ENCODE results near the gene PI4KB. TPM values are rescaled to one million over a fixed set of nuclear protein-coding genes. Genes with fewer than 3 reads are reported as not detected.
A peak's percentile ranks its signal among the peaks of the same experiment; 100 is the strongest.
"Not testable (repeated sequence)": the region's sequence is repeated elsewhere in the genome, so short reads cannot be mapped to it uniquely, and the experiment has no call there.

Gene PI4KB
- total RNA-seq (2014; rRNA removed; shearing (Covaris generic)) = 19.1 and 40.6 TPM in 2 replicates

GRCh38 chr1:151327223-151327902, at the start of gene PI4KB:
TSS of gene PI4KB (minus strand) at chr1:151327416. CDS start at chr1:151316481, 10,935 bp downstream.
- in situ Hi-C loops (cut with HindIII; ENCODE audit: low sequenced_read_pairs) = no loop called here
- peak; percentile 99 for DNase-seq (ENCODE audit: low spot score)

DNA sequence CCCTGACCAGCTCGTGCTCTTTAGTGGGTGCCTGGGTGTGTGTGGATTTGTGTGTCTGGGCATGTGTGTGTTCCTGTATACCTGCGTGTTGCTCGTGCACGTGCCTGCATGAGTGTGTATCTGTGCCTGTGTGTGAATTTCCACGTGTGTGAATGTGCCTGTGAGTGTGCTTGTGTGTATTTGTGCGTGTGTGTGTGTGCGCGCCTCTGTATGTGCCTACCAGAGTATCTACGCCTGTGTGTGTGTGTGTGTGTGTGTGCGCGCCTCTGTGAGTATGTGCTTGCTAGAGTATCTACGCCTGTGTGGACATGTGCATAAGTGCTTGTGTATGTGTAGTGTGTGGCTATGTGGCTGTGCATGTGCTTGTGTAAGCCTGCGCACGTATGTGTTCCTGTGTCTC, 46.0 kb upstream of the PI4KB start:
- no peak for DNase-seq (ENCODE audit: low spot score)
- in situ Hi-C loops (cut with HindIII; ENCODE audit: low sequenced_read_pairs) = no loop called here

DNA sequence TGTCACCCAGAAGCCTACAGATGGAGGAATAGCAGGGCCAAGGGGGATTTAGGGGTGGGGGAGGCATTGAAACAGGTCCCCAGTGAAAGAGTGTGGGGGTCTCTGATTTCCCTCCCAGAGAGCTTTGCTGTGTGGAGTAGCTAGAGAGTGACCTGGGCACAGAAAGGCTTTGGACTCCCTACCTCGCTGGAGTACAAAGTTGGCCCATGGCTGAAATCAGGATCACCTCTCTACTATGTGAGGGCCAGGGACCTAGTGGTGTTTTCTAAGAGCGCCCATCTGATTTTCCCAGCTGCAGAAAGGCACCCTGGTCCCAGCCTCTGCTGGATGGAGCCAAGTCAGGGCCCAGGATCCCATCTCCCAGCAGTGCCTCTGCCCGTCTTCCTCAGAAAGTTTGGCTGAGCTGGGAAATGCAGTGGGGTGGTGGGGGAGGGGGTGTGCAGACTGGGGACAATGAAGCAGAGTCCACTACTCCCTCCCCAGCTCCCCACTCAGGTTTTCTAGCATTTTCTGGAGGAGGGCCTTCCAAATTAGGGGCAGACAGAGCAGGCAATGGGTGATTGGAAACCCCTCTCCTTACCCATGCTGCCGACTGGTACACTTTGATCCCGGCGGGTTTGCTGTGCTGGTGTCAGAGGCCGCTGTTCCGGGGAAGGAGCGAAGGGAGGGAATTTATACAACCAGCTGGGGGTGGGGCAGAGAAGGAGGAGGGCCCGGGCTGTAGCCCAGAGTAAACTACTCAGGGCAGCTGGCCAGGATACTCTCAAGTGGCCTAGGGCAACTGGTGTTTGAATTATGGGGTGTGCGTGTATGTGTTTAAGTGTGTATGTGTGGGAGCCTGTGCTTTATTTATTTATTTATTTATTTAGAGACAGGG, 45.1 kb upstream of the PI4KB start, which contains the start of gene SELENBP1:
Gene SELENBP1, minus strand, starts transcription at position 648 of the 877 bp plus-strand sequence. Its CDS starts 64 bp downstream, at position 584.
- in situ Hi-C loops (cut with HindIII; ENCODE audit: low sequenced_read_pairs) = no loop called here
- DNase-seq (ENCODE audit: low spot score) = peak; percentile 11

GRCh38 chr1:151371370-151372057, 44.3 kb upstream of the PI4KB start:
- in situ Hi-C loops (cut with HindIII; ENCODE audit: low sequenced_read_pairs) = no loop called here

DNA sequence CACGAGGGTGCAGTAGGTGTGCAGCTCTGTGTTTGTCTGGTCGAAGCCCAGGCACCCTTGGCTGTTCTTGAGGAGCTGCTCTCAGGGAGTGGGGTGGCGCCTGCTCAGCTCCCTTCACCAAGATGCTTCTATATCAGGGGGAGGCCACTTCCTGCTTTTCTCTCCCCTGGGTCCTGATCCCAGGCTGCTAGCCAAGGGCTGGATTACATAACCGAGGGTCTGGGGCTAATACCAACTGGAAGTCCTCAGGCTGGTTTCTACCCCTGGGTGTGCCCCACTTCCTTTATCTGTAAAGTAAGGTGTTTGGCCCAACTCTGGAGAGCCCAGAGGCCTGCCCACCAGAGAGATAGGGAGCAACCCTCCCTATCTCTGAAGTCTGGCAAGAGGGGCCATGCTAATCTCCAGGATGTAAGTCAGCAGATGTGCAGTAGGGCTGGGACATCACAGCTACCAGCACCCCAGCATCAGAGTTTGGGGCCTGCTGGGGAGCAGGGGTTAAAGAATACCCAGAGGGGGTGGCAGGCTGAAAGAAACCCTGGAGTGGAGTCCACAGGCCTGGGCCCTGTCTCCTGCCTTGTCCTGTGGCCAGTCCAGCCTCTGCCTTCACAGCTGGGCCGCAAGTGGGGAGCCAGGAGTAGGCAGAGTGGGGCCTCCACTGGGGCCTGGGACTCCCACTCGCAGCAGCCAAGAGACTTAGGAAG, 43.1 kb upstream of the PI4KB start:
- DNase-seq (ENCODE audit: low spot score) = no peak
- in situ Hi-C loops (cut with HindIII; ENCODE audit: low sequenced_read_pairs) = no loop called here

More at GRCh38 chr1:151371370-151372057, 44.3 kb upstream of the PI4KB start:
- peak; percentile 13 for DNase-seq (ENCODE audit: low spot score)

- in situ Hi-C loops (cut with HindIII; ENCODE audit: low sequenced_read_pairs) = no loop called here
- DNase-seq (ENCODE audit: low spot score) = no peak
Observed at GRCh38 chr1:151369621-151370048, 42.4 kb upstream of the PI4KB start.

DNA sequence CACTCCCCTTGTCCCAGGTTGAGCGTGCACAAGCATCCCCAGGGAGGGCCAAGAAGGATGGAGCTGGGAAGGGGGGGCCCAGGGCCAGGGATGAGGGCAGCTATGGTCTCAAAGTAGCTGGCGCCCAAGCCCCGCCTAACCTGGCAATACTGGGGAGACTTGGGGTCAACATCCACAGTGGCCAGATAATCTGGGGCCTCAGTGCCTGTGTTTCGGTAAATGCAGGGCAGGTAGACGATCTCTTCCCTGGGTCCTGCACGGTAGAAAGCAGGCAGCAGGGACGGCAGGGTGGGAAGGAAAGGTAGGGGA, 42.0 kb upstream of the PI4KB start:
- DNase-seq (ENCODE audit: low spot score) = no peak
- in situ Hi-C loops (cut with HindIII; ENCODE audit: low sequenced_read_pairs) = no loop called here

DNA sequence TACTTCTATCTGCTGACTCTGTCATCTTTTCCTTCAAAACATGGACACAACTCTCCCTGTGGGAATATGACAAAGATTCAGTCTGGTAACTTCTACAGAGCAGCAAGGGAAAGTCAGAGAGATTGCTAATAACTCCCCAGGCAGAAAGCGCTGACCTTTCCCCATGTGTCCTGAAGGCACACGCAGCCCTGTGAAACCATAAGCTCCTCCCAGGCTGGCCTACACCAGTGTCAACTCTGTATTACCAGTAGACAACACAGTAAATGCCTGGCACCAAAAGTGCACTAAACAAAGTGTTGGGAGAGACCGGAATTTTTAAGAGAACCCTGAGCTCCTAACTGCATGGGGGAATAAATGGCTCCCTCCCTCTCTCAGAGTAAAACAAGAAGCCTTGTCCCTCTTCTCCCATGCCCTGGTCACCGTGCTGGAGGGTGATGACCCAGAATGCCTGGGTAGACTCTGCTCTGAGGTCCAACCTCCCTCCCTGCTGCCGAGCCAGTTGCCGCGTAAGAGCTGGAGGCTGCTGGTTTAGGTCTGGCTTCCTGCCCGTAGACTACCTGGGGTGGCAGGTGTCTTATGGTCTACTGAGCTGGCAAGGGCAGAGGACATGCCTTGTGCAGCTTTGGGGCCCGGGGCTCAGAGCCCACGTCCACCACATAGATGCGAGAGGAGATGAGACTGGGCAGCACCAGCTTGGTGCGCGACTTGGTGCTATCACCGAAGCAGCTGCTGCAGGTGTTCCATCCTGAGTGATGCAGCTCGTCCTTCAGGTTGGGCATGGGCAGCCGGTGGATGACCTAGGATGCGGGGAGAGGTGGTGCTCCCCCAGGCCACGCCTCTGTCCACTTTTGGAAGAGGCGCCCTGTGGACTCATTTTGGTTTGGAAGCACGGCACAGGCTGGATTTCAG, 41.4 kb upstream of the PI4KB start:
- no peak for DNase-seq (ENCODE audit: low spot score)
- in situ Hi-C loops (cut with HindIII; ENCODE audit: low sequenced_read_pairs) = no loop called here

- in situ Hi-C loops (cut with HindIII; ENCODE audit: low sequenced_read_pairs) = no loop called here
- no peak for DNase-seq (ENCODE audit: low spot score)
Observed at GRCh38 chr1:151367658-151368392, 40.6 kb upstream of the PI4KB start.

DNA sequence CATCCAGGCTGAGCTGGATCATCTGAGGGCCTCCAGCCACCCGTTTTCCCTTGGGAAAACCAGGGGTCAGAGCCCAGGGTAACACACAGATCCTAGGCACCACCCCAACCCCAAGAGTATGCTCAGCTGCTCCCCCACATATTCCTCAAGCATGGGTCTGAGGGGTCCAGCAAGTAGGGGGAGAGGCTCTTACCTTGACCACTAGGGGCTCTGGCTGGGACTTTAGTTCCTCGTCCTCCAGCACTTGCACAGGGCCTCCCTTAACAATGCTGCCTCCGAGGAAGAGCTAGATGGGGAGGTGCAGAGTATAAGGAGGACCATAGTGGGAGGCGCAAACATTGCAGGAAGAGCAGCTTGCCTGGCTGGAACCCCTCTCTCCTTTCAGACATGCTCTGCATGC, 37.8 kb upstream of the PI4KB start:
- no peak for DNase-seq (ENCODE audit: low spot score)

GRCh38 chr1:151362308-151363155, 35.3 kb upstream of the PI4KB start:
- DNase-seq (ENCODE audit: low spot score) = no peak
- in situ Hi-C loops (cut with HindIII; ENCODE audit: low sequenced_read_pairs) = no loop called here

More for the DNA sequence above, 37.8 kb upstream of the PI4KB start:
- in situ Hi-C loops (cut with HindIII; ENCODE audit: low sequenced_read_pairs) = no loop called here

DNA sequence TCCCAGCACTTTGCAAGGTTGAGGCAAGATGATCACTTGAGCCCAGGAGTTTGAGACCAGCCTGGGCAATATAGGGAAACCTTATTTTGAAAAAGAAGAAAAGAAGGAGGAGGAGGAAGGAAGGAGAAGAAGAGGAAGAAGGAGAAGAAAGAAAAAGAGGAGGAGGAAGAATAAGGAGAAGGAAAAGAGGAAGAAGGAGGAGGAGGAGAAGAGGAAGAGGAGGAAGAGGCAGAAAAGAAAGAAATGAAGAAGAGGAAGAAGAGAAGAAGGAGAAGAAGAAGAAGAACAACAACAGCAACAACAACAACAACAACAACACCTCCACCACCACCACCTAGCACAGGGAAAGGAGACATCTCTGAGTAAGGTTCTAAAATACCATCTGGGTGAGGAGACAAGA, 34.7 kb upstream of the PI4KB start:
- no peak for DNase-seq (ENCODE audit: low spot score)
- in situ Hi-C loops (cut with HindIII; ENCODE audit: low sequenced_read_pairs) = no loop called here

DNA sequence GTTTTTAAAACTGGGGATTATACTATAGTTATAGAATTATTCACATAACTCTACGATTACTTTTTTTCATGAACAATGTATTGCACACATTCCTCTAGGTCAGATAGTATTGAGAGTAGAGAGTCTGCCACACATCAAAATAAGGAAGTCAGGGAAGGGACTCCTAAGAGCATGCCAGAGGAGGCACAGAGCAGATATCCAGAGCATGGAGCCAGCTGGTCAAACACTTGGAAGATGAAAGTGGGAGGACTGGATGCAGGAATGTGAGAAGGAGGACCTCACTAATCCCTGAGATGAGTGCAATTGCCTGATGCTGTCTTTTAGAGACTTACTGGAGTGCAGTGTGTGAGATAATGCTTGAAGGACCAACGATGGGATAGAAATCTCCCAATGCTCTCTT, 29.5 kb upstream of the PI4KB start:
- DNase-seq (ENCODE audit: low spot score) = no peak
- in situ Hi-C loops (cut with HindIII; ENCODE audit: low sequenced_read_pairs) = no loop called here

GRCh38 chr1:151352021-151352718, 25.0 kb upstream of the PI4KB start:
- in situ Hi-C loops (cut with HindIII; ENCODE audit: low sequenced_read_pairs) = no loop called here
- no peak for DNase-seq (ENCODE audit: low spot score)

- in situ Hi-C loops (cut with HindIII; ENCODE audit: low sequenced_read_pairs); DNase-seq (ENCODE audit: low spot score): not testable (repeated sequence)
Observed at GRCh38 chr1:151350323-151350722, 23.1 kb upstream of the PI4KB start.

GRCh38 chr1:151347523-151348246, 20.5 kb upstream of the PI4KB start:
- in situ Hi-C loops (cut with HindIII; ENCODE audit: low sequenced_read_pairs) = no loop called here
- DNase-seq (ENCODE audit: low spot score) = no peak

All from G401 (cell line).